ENCODE results near the gene NISCH.

The NISCH gene

GRCh38 chr3:52477076-52477795 is 21.8 kb downstream of the NISCH start:
- no peak overlapping the region for H2AFZ ChIP-seq (ENCODE audit: low read depth, low read length, severe bottlenecking)
- H3K4me3 ChIP-seq (ENCODE audit: insufficient read depth, low read length, poor library complexity, severe bottlenecking) = no peak overlapping the region
- TF ChIP-seq EZH2phosphoT487 (conservative IDR thresholded peaks at IDR 0.05; ENCODE audit: low read length) = no peak
- no peak for TF ChIP-seq CTCF (IDR thresholded peaks at IDR 0.05; ENCODE audit: insufficient read depth, low read length, poor library complexity, severe bottlenecking)
- H4K20me1 ChIP-seq (ENCODE audit: low read depth, low read length) = no peaks in the 10 kb centered on the region
- H3K9ac ChIP-seq (ENCODE audit: low read length) = no peak overlapping the region
- H3K36me3 ChIP-seq (ENCODE audit: low read length) = no peaks in the 10 kb centered on the region
- no peaks in the 10 kb centered on the region for H3K27me3 ChIP-seq (ENCODE audit: low read length)
- no peak overlapping the region for H3K4me2 ChIP-seq (ENCODE audit: low read depth, low read length, poor library complexity, severe bottlenecking)
- no peaks in the 10 kb centered on the region for H3K79me2 ChIP-seq (ENCODE audit: insufficient read depth, low read length)
- no peaks in the 10 kb centered on the region for H3F3A ChIP-seq (ENCODE audit: insufficient read depth)
- no peaks in the 10 kb centered on the region for H3K9me2 ChIP-seq (replicated peaks; ENCODE audit: insufficient read depth, low read length)
- H3K27ac ChIP-seq (ENCODE audit: low read depth, low read length) = no peak overlapping the region
- no peaks in the 10 kb centered on the region for H3K9me3 ChIP-seq (ENCODE audit: insufficient read depth, low read length)

DNA sequence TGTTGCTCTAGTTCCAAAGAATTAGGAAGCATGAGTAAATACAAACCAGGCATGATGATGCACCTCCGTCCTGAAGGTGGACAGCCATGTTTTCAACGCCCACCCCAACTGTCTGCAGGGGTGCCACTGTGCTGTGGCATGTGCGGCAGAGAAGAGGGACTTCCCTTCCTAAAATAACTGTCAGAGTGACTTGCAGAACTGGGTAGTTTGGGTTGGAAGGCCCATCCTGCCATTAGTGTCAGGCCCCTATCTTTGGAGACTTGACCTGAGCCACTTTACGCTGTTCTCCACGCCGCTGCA is 22.3 kb downstream of the NISCH start:
- Histone ChIP-seq H3K79me2 (ENCODE audit: insufficient read depth, low read length) (no peaks in the 10 kb centered on the region), H2AFZ (ENCODE audit: low read depth, low read length, severe bottlenecking) (no peak overlapping the region), H3K9ac (ENCODE audit: low read length) (no peak overlapping the region), H3K27me3 (ENCODE audit: low read length) (no peaks in the 10 kb centered on the region), H4K20me1 (ENCODE audit: low read depth, low read length) (no peaks in the 10 kb centered on the region), H3K4me3 (ENCODE audit: insufficient read depth, low read length, poor library complexity, severe bottlenecking) (no peak overlapping the region), H3K9me3 (ENCODE audit: insufficient read depth, low read length) (no peaks in the 10 kb centered on the region), H3F3A (ENCODE audit: insufficient read depth) (no peaks in the 10 kb centered on the region), H3K9me2 (replicated peaks; ENCODE audit: insufficient read depth, low read length) (no peaks in the 10 kb centered on the region), H3K27ac (ENCODE audit: low read depth, low read length) (no peak overlapping the region), H3K4me2 (ENCODE audit: low read depth, low read length, poor library complexity, severe bottlenecking) (no peak overlapping the region), H3K36me3 (ENCODE audit: low read length) (no peaks in the 10 kb centered on the region)
- TF ChIP-seq EZH2phosphoT487 (conservative IDR thresholded peaks at IDR 0.05; ENCODE audit: low read length) = no peak

GRCh38 chr3:52479037-52479876 is 23.9 kb downstream of the NISCH start:
- Histone ChIP-seq H3K36me3 (ENCODE audit: low read length) (no peaks in the 10 kb centered on the region), H3K27ac (ENCODE audit: low read depth, low read length) (no peak overlapping the region), H3F3A (ENCODE audit: insufficient read depth) (no peaks in the 10 kb centered on the region), H4K20me1 (ENCODE audit: low read depth, low read length) (no peaks in the 10 kb centered on the region), H3K79me2 (ENCODE audit: insufficient read depth, low read length) (no peaks in the 10 kb centered on the region), H2AFZ (ENCODE audit: low read depth, low read length, severe bottlenecking) (no peak overlapping the region), H3K9me3 (ENCODE audit: insufficient read depth, low read length) (no peaks in the 10 kb centered on the region), H3K4me3 (ENCODE audit: insufficient read depth, low read length, poor library complexity, severe bottlenecking) (no peak overlapping the region), H3K4me2 (ENCODE audit: low read depth, low read length, poor library complexity, severe bottlenecking) (no peak overlapping the region), H3K9me2 (replicated peaks; ENCODE audit: insufficient read depth, low read length) (no peaks in the 10 kb centered on the region), H3K27me3 (ENCODE audit: low read length) (no peaks in the 10 kb centered on the region), H3K9ac (ENCODE audit: low read length) (no peak overlapping the region)
- no peak for TF ChIP-seq CTCF (IDR thresholded peaks at IDR 0.05; ENCODE audit: insufficient read depth, low read length, poor library complexity, severe bottlenecking)
- no peak for TF ChIP-seq EZH2phosphoT487 (conservative IDR thresholded peaks at IDR 0.05; ENCODE audit: low read length)

All from SU-DHL-6 (cell line).